HG03139 (cell line): Measurements from ENCODE around the gene GNS.

Experiments used
- ATAC-seq: cut with Tn5 transposase; IDR thresholded peaks from one replicate; pipeline ENCODE4 v1.9.1; 2021; ENCODE audit not compliant: unreplicated experiment

The GNS gene

GRCh38 chr12:64737539-64737938 lies 21.7 kb downstream of the GNS start:
- no peak for ATAC-seq

DNA sequence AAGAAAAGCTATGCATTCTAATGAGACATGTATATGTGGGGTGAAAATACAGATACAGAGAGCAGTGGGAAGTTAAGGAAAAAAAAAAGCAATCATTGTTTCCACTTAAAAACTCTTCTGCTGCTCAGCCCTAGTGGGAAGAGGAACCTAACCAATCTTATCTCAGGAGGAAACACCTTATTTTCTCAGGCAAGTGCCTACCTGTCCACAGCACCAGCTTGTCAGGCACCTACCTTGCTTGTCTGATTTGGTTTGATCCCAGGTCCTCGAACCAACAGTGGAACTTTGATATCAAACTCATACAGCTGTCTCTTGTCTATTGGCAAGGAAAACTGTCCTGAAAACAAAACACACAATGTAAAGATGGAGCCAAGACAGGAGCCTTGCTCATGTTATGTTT lies 22.4 kb downstream of the GNS start:
- no peak for ATAC-seq

DNA sequence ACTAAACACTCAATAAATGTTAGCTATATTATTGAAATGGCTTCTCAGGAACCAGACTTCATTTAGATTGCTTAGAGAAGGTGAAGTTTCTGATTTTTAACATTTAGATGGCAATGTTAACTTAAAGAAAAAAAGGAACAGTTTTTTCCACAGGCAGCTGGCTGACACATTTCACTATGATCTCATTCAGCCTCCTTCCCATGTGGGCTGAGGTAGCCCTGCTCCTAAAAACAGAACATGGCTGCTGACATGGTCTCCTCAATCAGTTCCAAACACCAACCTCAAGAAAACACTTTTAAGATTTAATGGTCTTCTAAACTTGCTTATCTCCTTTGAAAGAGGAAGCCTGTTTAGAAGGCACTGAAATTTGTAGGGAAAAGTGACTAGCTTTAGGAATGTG lies 23.8 kb downstream of the GNS start:
- ATAC-seq, result no peak

- ATAC-seq, result no peak
Measured at GRCh38 chr12:64733857-64734256, 25.3 kb downstream of the GNS start.

- ATAC-seq, result no peak
Measured at GRCh38 chr12:64731683-64732082, 27.5 kb downstream of the GNS start.

DNA sequence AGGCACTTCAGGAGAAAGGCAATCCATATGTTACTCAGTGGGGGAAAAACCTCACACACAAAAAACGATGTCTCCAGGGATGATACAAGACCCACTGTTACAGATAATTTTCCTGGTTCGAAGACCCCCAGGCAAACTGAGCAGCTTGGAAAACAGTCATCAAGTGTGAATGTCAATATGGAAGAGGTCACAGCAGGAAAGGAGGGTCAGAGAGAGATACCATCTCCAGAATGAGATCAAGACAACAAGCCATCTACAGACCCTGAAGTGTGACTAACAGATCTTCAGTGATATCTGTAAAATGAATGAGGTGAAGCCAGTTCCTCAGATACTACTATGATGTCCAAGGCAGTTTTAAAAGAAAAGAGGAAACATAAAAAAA lies 28.6 kb downstream of the GNS start:
- ATAC-seq, result no peak

- ATAC-seq, result no peak
Measured at GRCh38 chr12:64729909-64730587, 29.2 kb downstream of the GNS start.

DNA sequence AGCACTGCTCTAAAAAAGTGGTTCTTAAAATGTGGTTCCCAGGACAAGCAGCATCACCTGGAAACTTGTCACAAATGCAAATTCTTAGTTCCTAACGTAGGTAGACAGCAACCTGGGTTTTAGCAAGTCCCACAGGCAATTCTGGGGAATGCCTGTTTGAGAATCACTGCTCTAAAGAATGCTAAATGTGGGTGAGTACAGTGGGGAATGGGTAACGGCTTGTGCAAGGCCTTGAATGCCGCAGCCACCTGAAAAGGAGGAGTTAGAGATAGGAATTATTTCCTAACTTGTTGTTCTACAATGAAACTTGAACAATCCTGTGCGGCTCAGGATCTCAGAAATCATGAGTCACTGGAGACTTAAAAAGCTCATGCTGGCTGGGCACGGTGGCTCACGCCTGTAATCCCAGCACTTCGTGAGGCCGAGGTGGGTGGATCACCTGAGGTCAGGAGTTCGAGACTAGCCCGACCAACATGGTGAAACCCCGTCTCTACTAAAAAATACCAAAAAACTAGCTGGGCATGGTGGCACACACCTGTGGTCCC lies 34.9 kb downstream of the GNS start:
- no peak for ATAC-seq

DNA sequence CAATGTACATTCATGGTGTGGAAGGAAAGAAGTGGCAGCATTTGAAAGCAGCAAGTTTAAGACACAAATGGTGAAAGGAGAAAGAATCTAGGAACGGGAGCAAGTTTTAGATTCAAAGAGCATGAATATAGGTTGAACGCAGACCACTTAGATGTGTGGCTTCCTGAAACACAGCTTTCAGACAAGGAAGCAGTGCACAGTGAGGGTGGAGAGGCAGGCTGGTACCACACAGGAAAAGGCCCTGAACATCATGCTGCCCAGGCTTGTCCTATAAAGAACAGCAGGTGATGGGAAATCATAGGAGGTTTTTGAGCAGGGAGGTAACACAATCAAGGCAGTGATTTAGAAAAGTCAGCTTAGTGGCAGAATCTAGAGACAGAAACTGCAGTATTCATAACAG lies 35.6 kb downstream of the GNS start:
- no peak for ATAC-seq

DNA sequence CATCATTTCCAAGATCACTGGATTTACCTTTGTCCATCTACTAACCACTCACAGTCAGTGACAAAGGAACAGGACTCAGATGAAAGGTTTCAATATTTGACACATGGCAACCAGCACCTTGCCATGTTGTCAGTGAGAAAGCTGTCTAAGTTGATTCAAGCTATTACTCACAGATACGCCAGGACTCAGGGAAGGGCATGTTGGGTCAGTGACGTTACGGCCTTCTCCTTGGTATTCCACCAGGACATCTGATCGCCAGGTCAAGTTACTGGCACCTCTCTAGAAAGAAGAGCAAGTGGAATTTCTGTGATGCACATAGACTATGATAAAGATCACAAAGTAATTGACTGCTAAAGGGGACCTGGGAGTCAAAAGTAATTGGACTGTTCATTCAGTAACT lies 36.4 kb downstream of the GNS start:
- ATAC-seq, result no peak

GRCh38 chr12:64720884-64721283 lies 38.3 kb downstream of the GNS start:
- ATAC-seq, result no peak

DNA sequence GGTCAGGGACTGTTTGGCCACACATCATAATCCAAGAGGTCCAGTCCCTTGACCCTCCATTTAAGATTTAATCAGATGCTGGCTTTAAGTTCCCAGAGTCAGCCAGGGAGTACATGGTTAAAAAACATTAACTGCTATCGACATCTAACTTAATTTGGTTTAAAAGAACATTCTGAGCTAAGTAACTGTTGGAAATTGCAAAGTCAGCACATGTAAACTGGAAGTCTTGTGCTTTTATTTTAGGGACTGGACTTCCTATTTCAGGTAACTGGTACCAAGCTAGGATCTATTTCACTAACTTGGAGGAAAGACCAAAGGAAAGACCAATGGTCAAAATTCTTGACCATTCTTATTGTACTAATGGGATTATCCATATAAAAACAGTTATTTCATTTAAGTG lies 40.6 kb downstream of the GNS start:
- no peak for ATAC-seq

GRCh38 chr12:64716839-64717455 lies 42.3 kb downstream of the GNS start:
- no peak for ATAC-seq

- no peak for ATAC-seq
Measured at GRCh38 chr12:64716371-64716770, 42.8 kb downstream of the GNS start.

DNA sequence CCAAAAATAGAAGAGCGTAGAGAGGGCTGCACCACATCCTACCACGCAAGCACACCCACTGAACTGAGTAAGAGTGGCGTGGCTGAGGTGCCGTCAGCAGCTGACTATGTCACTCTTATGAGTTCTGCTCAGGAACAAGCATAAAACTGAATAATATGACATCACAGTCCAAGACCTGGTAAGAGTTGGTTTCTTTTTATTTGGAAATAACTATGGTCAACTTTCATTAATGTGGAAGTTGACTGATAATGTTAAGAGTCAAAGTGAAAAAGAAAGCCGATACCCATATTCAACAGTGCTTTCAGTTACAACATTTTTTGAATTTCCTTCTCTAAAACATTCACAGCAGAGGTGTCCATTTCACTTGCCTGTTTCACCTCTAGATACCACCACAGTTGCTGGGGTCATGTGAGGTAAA lies 44.6 kb downstream of the GNS start:
- peak; percentile 68 for ATAC-seq

DNA sequence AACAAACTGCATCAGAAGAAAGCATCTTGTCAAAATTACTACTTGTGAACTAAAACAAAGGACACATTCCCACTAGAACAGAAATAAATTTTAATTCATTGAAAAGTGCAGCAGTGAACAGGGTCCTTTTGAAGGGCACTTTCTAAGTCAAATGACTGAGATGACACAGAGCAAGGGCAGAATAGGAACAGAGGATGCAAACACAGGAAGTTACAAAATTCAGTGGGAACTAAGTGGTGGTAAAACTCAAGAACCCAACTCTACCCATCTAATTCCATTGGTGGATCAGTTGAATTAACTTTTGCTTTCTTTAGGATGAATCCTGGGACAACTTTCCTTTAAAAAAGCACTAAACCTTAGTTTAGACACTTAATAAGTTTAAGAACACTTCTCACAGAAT lies 45.8 kb downstream of the GNS start:
- no peak for ATAC-seq

GRCh38 chr12:64709429-64709828 lies 49.8 kb downstream of the GNS start:
- no peak for ATAC-seq

GRCh38 chr12:64707926-64708325 lies 51.3 kb downstream of the GNS start:
- no peak for ATAC-seq

DNA sequence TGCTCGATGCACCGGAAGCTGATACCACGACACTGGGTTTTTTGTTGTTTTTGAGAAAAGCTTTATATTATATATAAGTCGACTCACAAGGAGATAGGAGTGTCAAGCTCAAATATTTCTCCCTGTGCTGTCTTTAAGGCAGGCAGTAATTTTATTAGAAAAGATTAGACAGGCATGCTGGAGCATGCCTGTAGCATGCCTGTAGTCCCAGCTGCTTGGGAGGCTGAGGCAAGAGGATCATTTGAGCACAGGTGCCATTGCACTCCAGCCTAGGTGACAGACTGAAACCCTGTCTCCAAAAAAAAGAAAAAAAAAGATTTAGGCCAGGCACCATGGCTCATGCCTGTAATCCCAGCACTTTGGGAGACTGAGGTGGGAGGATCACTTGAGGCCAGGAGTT lies 51.8 kb downstream of the GNS start:
- no peak for ATAC-seq

DNA sequence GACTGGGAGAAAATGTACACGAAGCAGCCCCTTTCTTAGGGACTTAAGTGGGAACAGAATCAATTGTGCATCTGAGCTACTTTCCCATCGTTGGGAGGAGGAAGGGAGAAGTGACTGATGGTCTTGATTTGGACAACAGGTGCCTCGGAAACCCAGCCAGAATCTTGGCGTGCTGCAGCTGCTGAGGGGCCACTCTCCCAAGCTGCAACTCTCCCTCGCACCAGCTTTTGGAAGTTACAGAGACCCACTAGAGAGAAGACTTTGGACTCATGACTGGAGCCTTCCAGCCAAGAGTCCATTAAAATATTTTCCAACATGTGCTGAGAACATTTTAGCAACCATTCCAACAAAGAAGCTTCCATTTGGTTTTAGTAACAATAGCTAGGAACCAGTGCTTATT lies 52.3 kb downstream of the GNS start:
- no peak for ATAC-seq

GRCh38 chr12:64706306-64706705 lies 52.9 kb downstream of the GNS start:
- no peak for ATAC-seq

- ATAC-seq, result no peak
Measured at GRCh38 chr12:64701283-64701682, 57.9 kb downstream of the GNS start.

DNA sequence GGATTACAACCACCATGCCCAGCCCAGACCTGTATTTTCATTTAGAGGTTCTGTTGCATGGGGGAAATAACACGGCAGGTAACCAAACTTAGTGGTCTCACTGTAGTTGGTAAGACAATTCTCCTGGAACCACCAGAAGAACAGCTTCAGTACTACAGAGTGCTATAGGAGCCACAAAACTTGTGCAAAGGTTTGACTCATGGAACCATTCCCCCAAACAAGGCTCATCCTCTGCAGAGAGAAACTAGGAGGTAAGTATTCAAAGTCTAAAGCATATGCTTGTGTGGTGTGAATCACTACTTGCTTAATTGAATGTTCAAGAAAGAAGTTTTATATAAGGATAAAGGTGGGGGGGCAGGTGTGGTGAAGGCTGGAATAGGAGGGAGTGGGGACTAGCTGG lies 58.7 kb downstream of the GNS start:
- no peak for ATAC-seq
